ENCODE results near the gene TP53BP2. TPM values are rescaled to one million over a fixed set of nuclear protein-coding genes. Genes with fewer than 3 reads are reported as not detected.
A peak's percentile ranks its signal among the peaks of the same experiment; 100 is the strongest.

TP53BP2 gene
- total RNA-seq, 1 experiment from 2014 or later, result 38.2 TPM

GRCh38 chr1:223845037-223845809, 524 bp downstream of the TP53BP2 start:
- H3K9me2 ChIP-seq (ENCODE audit: insufficient read depth), result no peaks in the 10 kb centered on the region; the same call in 1 of the 2 replicates
- no peaks in the 10 kb centered on the region for H3K36me3 ChIP-seq (ENCODE audit: control insufficient read depth in 1 of 2, insufficient read depth in 2 of 2, low read length in 2 of 2)
- H2AFZ ChIP-seq (ENCODE audit: low read depth, low read length, poor library complexity, severe bottlenecking), result no peak overlapping the region
- 0 out of 2 replicates have a peak, but pooled peaks have one; percentile 12 for TF ChIP-seq MAX (IDR thresholded peaks at IDR 0.05)
- no peak for TF ChIP-seq CTCF (IDR thresholded peaks at IDR 0.05 in 2 of 3, conservative IDR thresholded peaks at IDR 0.05 in 1 of 3; ENCODE audit: borderline replicate concordance in 1 of 3, insufficient read depth in 1 of 3, low read depth in 2 of 3, low read length in 2 of 3)
- intact Hi-C loops (cut with micrococcal nuclease), result loop anchor here (5.0 kb wide), 1 partner anchor 143 kb away; no protein-coding TSS in a partner anchor
- RAD21 ChIA-PET (ENCODE audit: low non-redundant PET in 1 of 2, low total read pairs in 2 of 2, uncharacterized antibody in 2 of 2, unreplicated experiment in 2 of 2), result no interaction called here
- peak overlapping the region; percentile 94 for H3K27ac ChIP-seq (ENCODE audit: low read depth, low read length)
- H3K27me3 ChIP-seq (ENCODE audit: insufficient read depth, low read length), result no peaks in the 10 kb centered on the region
- DNase-seq (ENCODE audit: low read depth, low spot score) (no peak), ATAC-seq (peak; percentile 21)
- BruUV-seq (replicated peaks), result no TSS peak
- POLR2A ChIA-PET, result interaction anchor here (2.2 kb wide), 1 partner anchor 25 kb away, joined by 7 read pairs; no protein-coding TSS in a partner anchor
- peak overlapping the region; percentile 88 for H3K4me2 ChIP-seq (ENCODE audit: low read length)
- CTCF ChIA-PET, result interaction anchor here (0.8 to 1.8 kb wide), 3 partner anchors 16 to 138 kb away, joined by 3 to 4 read pairs (median 3); no protein-coding TSS in a partner anchor
- no peaks in the 10 kb centered on the region for H4K20me1 ChIP-seq (ENCODE audit: insufficient read depth)
- H3K9ac ChIP-seq (ENCODE audit: low read length), result peak overlapping the region; percentile 86
- H3K4me3 ChIP-seq (replicated peaks in 1 of 2; ENCODE audit: low read depth in 1 of 2, low read length in 2 of 2), result peak overlapping the region; percentile 73 to 78
- H3K79me2 ChIP-seq (ENCODE audit: insufficient read depth, low read length), result peaks cover 53% of the 10 kb centered on the region
- H3K9me3 ChIP-seq (ENCODE audit: control insufficient read depth in 1 of 2, insufficient read depth in 1 of 2, low read depth in 1 of 2, low read length in 2 of 2), result no peaks in the 10 kb centered on the region
- peaks cover 3 to 23% of the 10 kb centered on the region in 2 experiments; a peak in 3 of 4 replicates for H3K4me1 ChIP-seq (ENCODE audit: control insufficient read depth in 1 of 2, insufficient read depth in 2 of 2, low read length in 2 of 2)

GRCh38 chr1:223844787-223845036, 1.0 kb downstream of the TP53BP2 start:
- BruUV-seq (replicated peaks), result no TSS peak
- no peak for TF ChIP-seq FOSL1 (IDR thresholded peaks at IDR 0.05; ENCODE audit: low read depth)
- no peak for TF ChIP-seq EZH2phosphoT487 (IDR thresholded peaks at IDR 0.05; ENCODE audit: borderline replicate concordance)
- no peak for TF ChIP-seq ZBTB33 (IDR thresholded peaks at IDR 0.05; ENCODE audit: extremely low read depth, insufficient replicate concordance, low read length)
- no peak for TF ChIP-seq SRF (IDR thresholded peaks at IDR 0.05; ENCODE audit: low read depth)
- TF ChIP-seq TCF7L2 (IDR thresholded peaks at IDR 0.05; ENCODE audit: borderline replicate concordance, extremely low read depth, insufficient read depth, insufficient read length), result no peak
- TF ChIP-seq REST (IDR thresholded peaks at IDR 0.05; ENCODE audit: low read depth), result no peak
- no peak for TF ChIP-seq YY1 (IDR thresholded peaks at IDR 0.05; ENCODE audit: extremely low read depth, insufficient replicate concordance, low read depth, low read length)

More at GRCh38 chr1:223844787-223845036, 1.0 kb downstream of the TP53BP2 start:
- H3K4me3 ChIP-seq (replicated peaks in 1 of 2; ENCODE audit: low read depth in 1 of 2, low read length in 2 of 2), result peak overlapping the region; percentile 73 to 78
- no peaks in the 10 kb centered on the region for H3K36me3 ChIP-seq (ENCODE audit: control insufficient read depth in 1 of 2, insufficient read depth in 2 of 2, low read length in 2 of 2)
- H3K9me2 ChIP-seq (ENCODE audit: insufficient read depth), result no peaks in the 10 kb centered on the region; the same call in 1 of the 2 replicates
- DNase-seq (ENCODE audit: low read depth, low spot score) (no peak), ATAC-seq (no peak)
- peak overlapping the region; percentile 86 for H3K9ac ChIP-seq (ENCODE audit: low read length)
- H2AFZ ChIP-seq (ENCODE audit: low read depth, low read length, poor library complexity, severe bottlenecking), result no peak overlapping the region
- peaks cover 58% of the 10 kb centered on the region for H3K79me2 ChIP-seq (ENCODE audit: insufficient read depth, low read length)
- ChIA-PET CTCF (no interaction called here), RAD21 (ENCODE audit: low non-redundant PET in 1 of 2, low total read pairs in 2 of 2, uncharacterized antibody in 2 of 2, unreplicated experiment in 2 of 2) (no interaction called here), POLR2A (no interaction called here)
- peak overlapping the region; percentile 88 for H3K4me2 ChIP-seq (ENCODE audit: low read length)
- no peaks in the 10 kb centered on the region for H3K27me3 ChIP-seq (ENCODE audit: insufficient read depth, low read length)
- no peaks in the 10 kb centered on the region for H4K20me1 ChIP-seq (ENCODE audit: insufficient read depth)
- intact Hi-C loops (cut with micrococcal nuclease), result loop anchor here (5.0 kb wide), 1 partner anchor 142 kb away; no protein-coding TSS in a partner anchor
- peaks cover 3 to 23% of the 10 kb centered on the region in 2 experiments; a peak in 3 of 4 replicates for H3K4me1 ChIP-seq (ENCODE audit: control insufficient read depth in 1 of 2, insufficient read depth in 2 of 2, low read length in 2 of 2)
- H3K9me3 ChIP-seq (ENCODE audit: control insufficient read depth in 1 of 2, insufficient read depth in 1 of 2, low read depth in 1 of 2, low read length in 2 of 2), result no peaks in the 10 kb centered on the region
- H3K27ac ChIP-seq (ENCODE audit: low read depth, low read length), result peak overlapping the region; percentile 94

Data from HCT116 (cell line).